ENCODE data around the gene PUS1.
"Not testable (repeated sequence)": the region's sequence is repeated elsewhere in the genome, so short reads cannot be mapped to it uniquely, and the experiment has no call there.

DNA sequence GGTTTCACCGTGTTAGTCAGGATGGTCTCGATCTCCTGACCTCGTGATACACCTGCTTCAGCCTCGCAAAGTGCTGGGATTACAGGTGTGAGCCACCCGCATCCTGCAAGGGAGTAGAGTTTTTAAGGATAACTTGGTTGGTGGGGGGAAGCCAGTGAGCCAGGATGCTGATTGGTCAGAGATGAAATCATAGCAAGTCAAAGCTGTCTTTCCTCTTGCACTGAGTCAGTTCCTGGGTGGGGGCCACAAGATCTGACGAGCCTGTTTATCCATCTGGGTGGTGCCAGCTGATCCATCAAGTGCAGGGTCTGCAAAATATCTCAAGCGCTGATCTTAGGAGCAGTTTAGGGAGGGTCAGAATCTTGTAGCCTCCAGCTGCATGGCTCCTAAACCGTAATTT is 44.0 kb upstream of the PUS1 start:
- not testable (repeated sequence) for TF ChIP-seq POLR2A (IDR thresholded peaks at IDR 0.05; ENCODE audit: extremely low read depth, insufficient read length)
- TF ChIP-seq, protein P1, sequence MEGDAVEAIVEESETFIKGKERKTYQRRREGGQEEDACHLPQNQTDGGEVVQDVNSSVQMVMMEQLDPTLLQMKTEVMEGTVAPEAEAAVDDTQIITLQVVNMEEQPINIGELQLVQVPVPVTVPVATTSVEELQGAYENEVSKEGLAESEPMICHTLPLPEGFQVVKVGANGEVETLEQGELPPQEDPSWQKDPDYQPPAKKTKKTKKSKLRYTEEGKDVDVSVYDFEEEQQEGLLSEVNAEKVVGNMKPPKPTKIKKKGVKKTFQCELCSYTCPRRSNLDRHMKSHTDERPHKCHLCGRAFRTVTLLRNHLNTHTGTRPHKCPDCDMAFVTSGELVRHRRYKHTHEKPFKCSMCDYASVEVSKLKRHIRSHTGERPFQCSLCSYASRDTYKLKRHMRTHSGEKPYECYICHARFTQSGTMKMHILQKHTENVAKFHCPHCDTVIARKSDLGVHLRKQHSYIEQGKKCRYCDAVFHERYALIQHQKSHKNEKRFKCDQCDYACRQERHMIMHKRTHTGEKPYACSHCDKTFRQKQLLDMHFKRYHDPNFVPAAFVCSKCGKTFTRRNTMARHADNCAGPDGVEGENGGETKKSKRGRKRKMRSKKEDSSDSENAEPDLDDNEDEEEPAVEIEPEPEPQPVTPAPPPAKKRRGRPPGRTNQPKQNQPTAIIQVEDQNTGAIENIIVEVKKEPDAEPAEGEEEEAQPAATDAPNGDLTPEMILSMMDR (IDR thresholded peaks at IDR 0.05; ENCODE audit: low read depth, low read length), result not testable (repeated sequence)
- TF ChIP-seq, protein P2, sequence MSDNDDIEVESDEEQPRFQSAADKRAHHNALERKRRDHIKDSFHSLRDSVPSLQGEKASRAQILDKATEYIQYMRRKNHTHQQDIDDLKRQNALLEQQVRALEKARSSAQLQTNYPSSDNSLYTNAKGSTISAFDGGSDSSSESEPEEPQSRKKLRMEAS (IDR thresholded peaks at IDR 0.05; ENCODE audit: low read depth, low read length), result not testable (repeated sequence)

All from NB4 (cell line).